GM23248 (cell line): ENCODE results near the gene CFAP92. TPM values are rescaled to one million over a fixed set of nuclear protein-coding genes. Genes with fewer than 3 reads are reported as not detected.

ENCODE experiments used
- DNase-seq: peaks from one replicate; pipeline ENCODE4 v3.0.0-alpha.2; 2015
- H2AFZ ChIP-seq: fragments of 200-600 bp; sonication (generic); 2 replicates; pipeline ENCODE4 v1.6.1; 2016; ENCODE audit warnings: antibody characterized with exemption
- H3F3A ChIP-seq: fragments of 200-600 bp; sonication (generic); 2 replicates; pipeline ENCODE4 v1.6.1; 2016; ENCODE audit warnings: mild to moderate bottlenecking, antibody characterized with exemption, mixed run types; ENCODE audit not compliant: insufficient read depth
- H3K27ac ChIP-seq: fragments of 200-600 bp; sonication (generic); 2 replicates; pipeline ENCODE4 v1.5.1; 2016; ENCODE audit warnings: mild to moderate bottlenecking
- H3K27me3 ChIP-seq: fragments of 200-600 bp; sonication (generic); replicated peaks from 2 replicates; pipeline ENCODE4 v1.6.1; 2016; ENCODE audit warnings: mild to moderate bottlenecking; ENCODE audit not compliant: insufficient read depth
- H3K36me3 ChIP-seq: fragments of 200-600 bp; sonication (generic); 2 replicates; pipeline ENCODE4 v1.6.1; 2016; ENCODE audit warnings: low read depth, mild to moderate bottlenecking
- H3K4me1 ChIP-seq: fragments of 200-600 bp; sonication (generic); 2 replicates; pipeline ENCODE4 v1.6.1; 2016; ENCODE audit warnings: mild to moderate bottlenecking; ENCODE audit not compliant: insufficient read depth
- H3K4me2 ChIP-seq: fragments of 200-600 bp; sonication (generic); one replicate; pipeline ENCODE4 v1.6.1; 2016; ENCODE audit warnings: mild to moderate bottlenecking; ENCODE audit not compliant: unreplicated experiment
- H3K4me3 ChIP-seq: fragments of 200-600 bp; sonication (generic); 2 replicates; pipeline ENCODE4 v1.5.1; 2016; ENCODE audit warnings: mild to moderate bottlenecking
- H3K79me2 ChIP-seq: fragments of 200-600 bp; sonication (generic); 2 replicates; pipeline ENCODE4 v1.6.1; 2016; ENCODE audit warnings: mild to moderate bottlenecking; ENCODE audit not compliant: insufficient read depth
- H3K9ac ChIP-seq: fragments of 200-600 bp; sonication (generic); 2 replicates; pipeline ENCODE4 v1.6.1; 2016; ENCODE audit warnings: mild to moderate bottlenecking
- H3K9me2 ChIP-seq: fragments of 200-600 bp; sonication (generic); 2 replicates; pipeline ENCODE4 v1.6.1; 2016; ENCODE audit warnings: mixed run types, mild to moderate bottlenecking, moderate library complexity; ENCODE audit not compliant: insufficient read depth
- H3K9me3 ChIP-seq: fragments of 200-600 bp; sonication (generic); one replicate; pipeline ENCODE4 v1.6.1; 2017; ENCODE audit warnings: low read depth
- H4K20me1 ChIP-seq: fragments of 200-600 bp; sonication (generic); 2 replicates; pipeline ENCODE4 v1.6.0; 2016; ENCODE audit not compliant: insufficient read depth
- EZH2 ChIP-seq: fragments of 200-600 bp; sonication (generic); IDR thresholded peaks from 2 replicates; pipeline ENCODE4 v1.6.1; 2018; ENCODE audit warnings: antibody characterized with exemption, mild to moderate bottlenecking; ENCODE audit not compliant: insufficient read depth, poor library complexity, severe bottlenecking
- EZH2phosphoT487 ChIP-seq: fragments of 200-600 bp; sonication (generic); IDR thresholded peaks from 2 replicates; pipeline ENCODE4 v1.6.1; 2018; ENCODE audit warnings: antibody characterized with exemption, moderate library complexity, mild to moderate bottlenecking, low read depth; ENCODE audit not compliant: insufficient read depth
- WGBS, 2 experiments: methylation state at CpG; one replicate each; pipeline ENCODE4 v1.1.6; 2015 to 2017; ENCODE audit warnings: low lambda C conversion rate in 2 of 2, low coverage in 1 of 2; ENCODE audit errors: missing lambda C conversion rate in 2 of 2; 5-methylcytosine and 5-hydroxymethylcytosine counted together
- in situ Hi-C: fragments of 300-500 bp; cut with MboI; formaldehyde crosslinking; loops from 2 replicates; pipeline ENCODE4 v1.15.0; 2020
- polyA plus RNA-seq: library from polyadenylated mRNA; unstranded; fragments of >200 nt; fragmentation: Nextera tagmentation; extraction: Ambion mirVana; gene quantifications from 2 replicates; pipeline ENCODE4 v1.2.1, GENCODE V29; 2016
- total RNA-seq: library from RNA; depleted of rRNA; stranded (reverse); fragments of >200 nt; shearing (Covaris generic); gene quantifications from 2 replicates; pipeline ENCODE4 v1.2.3, GENCODE V29; 2014

The CFAP92 gene
- total and polyA plus RNA-seq, 2 experiments from 2014 or later = not detected

DNA sequence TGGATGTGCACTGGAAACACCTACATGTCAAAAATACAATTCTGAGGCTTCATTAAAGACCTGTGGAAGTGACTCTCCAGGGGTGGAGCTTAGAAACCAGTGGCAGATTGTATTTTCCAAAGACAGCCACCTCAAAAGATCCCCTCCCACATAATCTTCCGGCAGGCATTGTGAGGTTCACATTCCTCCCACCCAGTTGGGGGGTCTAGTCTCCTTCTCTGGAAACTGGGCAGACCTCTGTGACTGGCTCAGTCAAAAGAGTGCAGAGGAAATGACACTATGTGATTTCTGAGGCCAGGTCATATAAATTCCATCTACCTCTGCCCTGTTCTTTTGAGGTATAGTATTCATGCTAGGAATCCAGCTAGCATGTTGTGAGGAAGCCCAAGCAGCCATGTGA is 1.9 kb upstream of the CFAP92 start:
- Histone ChIP-seq H2AFZ (no peak overlapping the region), H3K9me3 (no peaks in the 10 kb centered on the region), H3K4me2 (no peak overlapping the region), H3F3A (peaks cover 3% of the 10 kb centered on the region; the same call in 1 of the 2 replicates), H3K9ac (no peak overlapping the region), H3K36me3 (no peaks in the 10 kb centered on the region), H3K9me2 (no peaks in the 10 kb centered on the region), H4K20me1 (no peaks in the 10 kb centered on the region), H3K27me3 (peaks cover 64% of the 10 kb centered on the region), H3K4me3 (no peak overlapping the region), H3K27ac (no peak overlapping the region), H3K79me2 (no peaks in the 10 kb centered on the region), H3K4me1 (no peaks in the 10 kb centered on the region)
- 71 to 96% methylated on average over 1 of the region's 1 CpG for WGBS, 2 experiments
- no peak for TF ChIP-seq EZH2
- no peak for TF ChIP-seq EZH2phosphoT487
- no peak for DNase-seq
- in situ Hi-C loops = no loop called here

DNA sequence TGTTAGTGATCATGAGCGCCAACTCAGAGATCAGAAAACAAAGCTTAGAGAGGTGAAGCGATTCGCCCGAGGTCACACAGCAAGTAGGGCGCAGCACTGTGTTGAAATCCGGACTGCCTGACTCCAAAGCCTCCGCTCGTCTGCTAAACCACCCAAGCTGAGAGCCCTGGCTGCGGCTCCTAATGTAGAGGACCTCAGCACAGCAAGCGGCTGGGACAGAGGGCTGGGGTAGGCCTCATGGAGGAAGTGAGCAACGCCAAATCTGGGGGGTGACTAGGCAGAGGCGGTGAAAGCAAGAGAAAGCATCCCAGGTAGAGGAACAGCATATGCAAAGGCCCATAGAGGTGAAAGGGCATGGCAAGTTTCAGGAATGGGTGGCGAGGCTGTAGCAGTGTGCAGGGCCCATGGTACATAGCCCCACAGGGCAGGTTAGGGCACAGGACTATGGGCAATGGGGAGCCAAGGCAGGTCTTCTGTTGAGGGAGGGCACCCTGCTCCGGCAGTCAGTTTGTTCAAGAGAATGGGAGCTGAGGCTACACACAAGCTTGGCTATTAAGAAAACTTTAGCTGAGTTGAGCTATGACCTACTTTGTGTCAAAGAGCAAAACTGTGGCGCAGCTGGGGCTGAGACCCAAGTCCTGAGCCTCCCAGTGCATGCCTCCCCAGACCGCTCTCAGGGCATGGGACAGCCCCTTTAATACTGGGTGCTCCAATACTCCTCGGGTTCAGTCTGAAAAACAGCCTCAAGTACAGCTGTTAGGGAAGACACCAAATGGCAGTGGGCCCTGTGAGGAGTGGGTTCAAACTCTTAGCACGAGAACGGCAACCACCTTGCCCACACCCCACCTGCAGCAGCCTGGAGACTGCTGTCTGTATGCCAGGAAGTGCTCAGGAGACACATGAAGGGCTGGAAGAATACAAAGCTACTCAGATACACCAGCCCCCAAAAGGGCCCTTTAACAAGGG is 988 bp upstream of the CFAP92 start:
- Histone ChIP-seq H3K9ac (no peak overlapping the region), H3K4me1 (no peaks in the 10 kb centered on the region), H4K20me1 (no peaks in the 10 kb centered on the region), H3K4me3 (no peak overlapping the region), H2AFZ (no peak overlapping the region), H3K4me2 (peak overlapping the region; percentile 62), H3K9me2 (no peaks in the 10 kb centered on the region), H3K79me2 (no peaks in the 10 kb centered on the region), H3K9me3 (no peaks in the 10 kb centered on the region), H3K27me3 (peaks cover 55% of the 10 kb centered on the region), H3K27ac (no peak overlapping the region), H3K36me3 (no peaks in the 10 kb centered on the region), H3F3A (no peaks in the 10 kb centered on the region)
- WGBS, 2 experiments = 68 to 70% methylated on average over 19 of the region's 19 CpGs
- no peak for TF ChIP-seq EZH2phosphoT487
- TF ChIP-seq EZH2 = no peak
- no peak for DNase-seq
- in situ Hi-C loops = no loop called here

DNA sequence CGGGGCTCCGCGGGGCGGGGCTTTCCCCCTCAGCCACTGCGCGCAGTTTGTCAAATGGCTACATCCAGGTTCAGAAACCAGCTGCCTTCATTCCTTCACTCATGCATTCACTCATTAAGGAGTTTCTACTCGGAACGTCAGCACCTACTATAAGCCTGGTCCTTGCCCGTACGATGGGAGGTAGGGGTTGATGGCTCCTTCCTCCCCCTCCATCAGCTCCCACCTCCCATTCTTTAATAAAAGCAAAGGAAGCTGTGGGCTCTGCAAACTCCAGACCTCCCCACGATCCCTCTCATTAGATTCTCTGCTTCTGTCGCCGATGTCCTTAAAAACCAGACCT is 267 bp upstream of the CFAP92 start:
- Histone ChIP-seq H3K4me2 (peak overlapping the region; percentile 62), H3K9me2 (no peaks in the 10 kb centered on the region), H3K9me3 (no peaks in the 10 kb centered on the region), H3K4me3 (peak overlapping the region; percentile 56), H3K36me3 (no peaks in the 10 kb centered on the region), H2AFZ (peak overlapping the region; percentile 40; the same call in 1 of the 2 replicates), H3F3A (no peaks in the 10 kb centered on the region), H3K4me1 (no peaks in the 10 kb centered on the region), H3K27ac (no peak overlapping the region), H3K27me3 (peaks cover 50% of the 10 kb centered on the region), H3K9ac (no peak overlapping the region), H4K20me1 (no peaks in the 10 kb centered on the region), H3K79me2 (no peaks in the 10 kb centered on the region)
- TF ChIP-seq EZH2 (no peak), EZH2phosphoT487 (no peak)
- 3 to 7% methylated on average over 9 to 13 of the region's 13 CpGs for WGBS, 2 experiments
- no peak for DNase-seq
- in situ Hi-C loops = no loop called here

DNA sequence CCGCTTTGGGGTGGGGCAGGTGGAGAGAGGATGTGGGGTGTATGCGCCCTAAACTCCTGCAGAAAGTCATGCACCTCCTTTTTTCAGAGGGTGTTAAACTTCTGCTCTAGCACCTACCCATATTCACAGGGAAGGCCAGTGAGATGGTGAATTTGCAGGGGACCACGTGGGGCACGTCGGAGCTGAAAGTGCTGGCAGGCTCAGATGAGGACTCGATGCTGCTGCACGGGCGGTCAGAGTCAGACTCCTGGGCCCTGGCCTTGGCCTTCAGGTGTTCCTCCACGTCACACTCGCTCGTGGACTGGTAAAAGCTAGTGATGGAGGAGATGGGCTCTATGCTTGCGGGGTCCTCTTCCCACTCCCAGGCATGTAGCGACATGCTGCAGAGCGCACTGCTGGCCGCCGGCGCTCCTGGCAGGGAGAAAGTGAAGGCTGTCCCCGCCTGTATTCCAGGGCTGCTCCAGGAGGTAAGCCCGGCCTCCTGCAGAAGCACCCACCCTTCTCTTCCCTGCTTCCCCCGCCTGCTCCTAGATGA is 883 bp downstream of the CFAP92 start:
- no peaks in the 10 kb centered on the region for H3K9me3 ChIP-seq
- H3K27ac ChIP-seq = no peak overlapping the region
- H2AFZ ChIP-seq = no peak overlapping the region
- H3K4me3 ChIP-seq = no peak overlapping the region
- in situ Hi-C loops = no loop called here
- TF ChIP-seq EZH2phosphoT487 (no peak), EZH2 (no peak)
- H3K9ac ChIP-seq = no peak overlapping the region
- WGBS, 2 experiments = 57 to 67% methylated on average over 19 to 20 of the region's 20 CpGs
- H3K4me1 ChIP-seq = no peaks in the 10 kb centered on the region
- no peaks in the 10 kb centered on the region for H3F3A ChIP-seq
- H3K4me2 ChIP-seq = no peak overlapping the region
- peaks cover 38% of the 10 kb centered on the region for H3K27me3 ChIP-seq
- DNase-seq = no peak
- H4K20me1 ChIP-seq = no peaks in the 10 kb centered on the region
- no peaks in the 10 kb centered on the region for H3K79me2 ChIP-seq
- no peaks in the 10 kb centered on the region for H3K36me3 ChIP-seq
- H3K9me2 ChIP-seq = no peaks in the 10 kb centered on the region
